HG03039 (cell line): ENCODE results near the gene TPK1.
"Not testable (repeated sequence)": the region's sequence is repeated elsewhere in the genome, so short reads cannot be mapped to it uniquely, and the experiment has no call there.

Experiments used
- ATAC-seq: cut with Tn5 transposase; IDR thresholded peaks from one replicate; pipeline ENCODE4 v1.9.1; 2021; ENCODE audit warnings: mild to moderate bottlenecking, moderate library complexity; ENCODE audit not compliant: unreplicated experiment

TPK1 gene

DNA sequence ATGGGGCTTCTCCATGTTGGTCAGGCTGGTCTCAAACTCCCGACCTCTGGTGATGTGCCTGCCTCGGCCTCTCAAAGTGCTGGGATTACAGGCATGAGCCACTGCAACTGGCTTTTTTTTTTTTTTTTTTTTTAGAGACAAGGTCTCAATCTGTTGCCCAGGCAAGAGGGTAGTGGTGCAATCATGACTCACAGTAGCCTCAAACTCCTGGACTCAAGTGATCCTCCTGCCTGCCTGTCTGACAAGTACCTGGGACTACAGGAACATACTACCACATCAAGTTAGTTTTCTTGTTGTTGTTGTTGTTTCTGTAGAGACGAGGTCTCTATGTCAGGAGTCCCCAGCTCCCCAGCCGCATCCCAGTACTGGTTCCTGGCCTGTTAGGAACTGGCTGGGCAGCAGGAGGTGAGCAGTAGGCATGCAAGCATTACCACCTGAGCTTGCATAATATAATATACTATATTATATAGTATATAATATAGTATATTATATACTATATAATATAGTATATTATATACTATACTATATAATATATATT lies 55.7 kb downstream of the TPK1 start:
- ATAC-seq, result no peak

DNA sequence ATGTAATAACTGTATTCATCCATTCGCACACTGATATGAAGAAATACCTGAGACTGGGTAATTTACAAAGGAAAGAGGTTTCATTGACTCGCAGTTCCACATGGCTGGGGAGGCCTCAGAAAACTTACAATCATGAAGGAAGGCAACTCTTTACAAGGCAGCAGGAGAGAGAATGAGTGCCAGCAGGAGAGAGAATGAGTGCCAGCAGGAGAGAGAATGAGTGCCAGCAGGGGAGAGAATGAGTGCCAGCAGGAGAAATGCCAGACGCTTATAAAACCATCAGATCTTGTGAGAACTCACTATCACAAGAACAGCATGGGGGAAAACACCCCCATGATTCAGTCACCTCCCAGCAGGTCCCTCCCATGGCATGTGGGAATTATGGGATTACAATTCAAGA lies 58.0 kb downstream of the TPK1 start:
- not testable (repeated sequence) for ATAC-seq

DNA sequence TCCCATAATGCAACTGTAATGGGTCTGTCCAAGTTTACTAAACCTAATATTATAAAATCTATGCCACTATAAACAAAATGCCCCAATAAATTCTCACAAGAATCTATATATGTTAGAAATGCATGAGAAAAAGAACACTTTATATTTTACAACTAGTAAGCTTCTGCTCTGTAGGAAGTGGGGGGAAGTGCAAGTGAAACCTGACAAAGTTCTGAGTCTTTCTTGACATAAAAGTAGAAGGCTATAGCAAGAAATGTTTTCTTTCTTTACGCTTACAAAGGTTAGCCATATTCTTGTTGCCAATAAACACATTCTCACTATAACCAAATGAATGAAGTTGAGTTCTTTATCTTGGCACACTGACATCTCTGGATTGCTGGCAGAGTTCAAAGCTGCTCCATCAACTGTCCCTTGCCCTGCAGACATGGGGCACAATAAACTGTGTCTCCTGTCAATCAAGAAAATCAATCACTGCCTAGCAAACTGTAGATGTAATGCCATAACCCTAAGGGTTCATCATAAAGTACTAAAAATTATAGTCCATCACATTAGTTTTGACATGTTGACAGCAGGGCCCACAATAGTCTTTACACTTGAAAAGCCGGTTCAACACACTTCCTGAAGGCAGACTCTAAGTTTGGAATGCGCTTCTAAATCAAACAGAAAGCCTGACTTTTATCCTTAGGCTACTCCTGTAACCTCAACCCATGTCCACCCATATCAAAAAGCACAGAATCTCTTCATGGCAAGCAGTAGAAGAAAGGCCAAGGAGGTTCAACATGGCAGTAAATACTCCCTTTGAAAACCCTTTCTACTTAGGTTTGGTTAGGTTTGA lies 58.6 kb downstream of the TPK1 start:
- ATAC-seq, result no peak

DNA sequence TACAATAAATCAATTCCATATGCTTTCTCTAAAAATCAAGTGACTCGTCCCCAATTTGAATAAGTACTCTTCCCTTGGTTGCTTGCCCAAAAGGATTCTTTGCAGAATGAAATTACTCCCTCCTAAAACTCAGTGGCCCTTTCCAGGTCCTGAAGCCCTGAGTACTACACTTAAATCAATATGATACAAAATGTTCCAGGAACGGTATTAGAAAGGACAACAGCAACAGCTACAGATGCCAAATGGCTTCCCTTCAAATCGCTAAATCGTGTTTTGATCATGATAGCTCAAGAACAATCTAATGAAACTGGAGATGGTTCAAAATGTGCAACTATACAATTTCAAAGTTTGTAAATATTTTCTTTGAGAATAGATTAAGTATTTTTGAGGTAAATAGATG lies 59.4 kb downstream of the TPK1 start:
- ATAC-seq, result no peak

DNA sequence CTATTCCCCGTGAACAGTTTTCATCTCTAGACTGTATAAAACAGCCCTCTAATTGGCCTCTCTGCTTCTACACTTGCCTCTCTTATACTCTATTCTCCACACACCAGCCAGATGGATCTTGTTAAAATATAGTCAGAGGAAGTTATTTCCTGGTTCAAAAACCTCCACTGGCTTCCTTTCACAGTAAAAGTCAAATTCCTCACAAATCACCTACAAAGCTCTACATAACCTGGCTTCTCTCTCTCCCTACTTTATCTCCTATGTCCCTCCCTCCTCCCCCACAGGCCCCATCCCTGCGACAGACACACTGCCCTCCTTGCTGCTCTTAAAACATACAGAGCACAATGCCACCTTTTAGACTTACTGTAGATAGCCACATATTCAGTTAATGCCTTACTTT lies 60.1 kb downstream of the TPK1 start:
- no peak for ATAC-seq

DNA sequence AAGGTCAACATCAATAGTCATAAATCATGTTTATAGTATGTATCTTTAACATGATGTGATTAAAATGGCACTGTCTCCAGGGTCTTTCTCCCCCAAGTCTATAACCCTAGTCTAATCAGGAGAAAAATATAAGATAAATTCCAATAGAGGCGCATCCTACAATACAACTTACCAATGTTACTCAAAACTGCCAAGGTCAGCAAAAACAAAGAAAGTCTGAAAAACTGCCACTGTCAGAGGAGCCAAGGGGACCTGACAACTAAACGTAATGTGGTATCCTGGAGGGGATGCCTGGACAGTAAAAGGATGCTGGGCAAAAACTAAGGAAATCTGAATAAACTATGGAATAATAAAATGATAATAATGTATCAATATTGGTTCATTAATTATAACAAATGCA lies 63.9 kb downstream of the TPK1 start:
- no peak for ATAC-seq

DNA sequence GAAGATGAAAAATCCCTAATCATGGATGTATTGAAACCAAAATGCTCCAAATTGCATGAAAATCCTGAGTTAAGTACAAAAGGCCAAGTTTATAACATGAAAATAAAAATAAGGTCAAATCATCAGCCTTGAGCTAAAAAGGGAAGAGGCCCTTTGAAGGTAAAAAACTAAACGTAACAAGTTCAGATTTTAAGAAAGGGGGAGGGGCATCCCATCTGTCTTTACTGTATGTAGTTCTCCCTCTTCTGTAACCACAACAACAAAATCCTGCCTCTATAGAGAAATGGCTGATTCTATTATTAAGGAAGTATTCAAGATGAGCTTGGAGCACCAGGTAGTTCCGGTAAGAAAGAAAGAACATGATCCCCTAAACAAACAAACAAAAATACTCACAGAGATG lies 64.7 kb downstream of the TPK1 start:
- ATAC-seq, result no peak

DNA sequence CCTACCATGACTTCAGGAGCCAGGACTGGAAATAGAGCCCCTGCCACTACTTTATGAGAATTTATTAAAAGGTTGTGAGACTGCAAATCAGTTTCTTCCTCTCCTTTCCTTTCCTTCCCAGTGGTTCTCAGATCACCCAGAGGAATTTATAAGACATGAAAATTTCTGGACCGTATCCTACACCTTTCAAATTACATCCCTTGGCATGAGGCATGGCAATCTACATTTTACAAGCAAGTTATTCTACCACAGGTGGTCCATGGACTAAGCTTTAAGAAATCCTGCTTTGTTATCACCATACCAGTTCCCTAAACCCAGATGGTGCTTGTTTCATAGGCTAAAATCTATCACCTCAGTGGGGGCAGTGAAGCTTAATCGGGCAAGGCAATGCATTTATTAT lies 66.5 kb downstream of the TPK1 start:
- ATAC-seq, result no peak

DNA sequence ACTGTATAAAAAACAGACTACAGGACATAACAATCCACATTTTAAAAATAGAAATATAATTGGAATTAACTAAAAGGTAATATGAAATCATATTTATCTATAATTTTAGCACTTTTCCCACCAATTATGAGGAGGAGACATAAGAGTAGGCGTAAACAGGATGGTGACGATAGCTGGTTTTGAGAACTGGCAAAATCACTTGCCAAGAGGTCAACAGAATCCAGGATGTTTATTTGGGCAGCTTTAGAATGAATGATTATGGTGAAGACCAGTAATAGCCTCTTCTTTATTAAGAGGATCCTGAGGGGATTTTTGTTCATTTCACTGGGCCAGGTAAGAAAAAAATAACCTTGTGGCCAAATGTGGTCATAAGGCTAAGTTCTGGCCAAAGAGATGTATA lies 67.2 kb downstream of the TPK1 start:
- ATAC-seq, result no peak

DNA sequence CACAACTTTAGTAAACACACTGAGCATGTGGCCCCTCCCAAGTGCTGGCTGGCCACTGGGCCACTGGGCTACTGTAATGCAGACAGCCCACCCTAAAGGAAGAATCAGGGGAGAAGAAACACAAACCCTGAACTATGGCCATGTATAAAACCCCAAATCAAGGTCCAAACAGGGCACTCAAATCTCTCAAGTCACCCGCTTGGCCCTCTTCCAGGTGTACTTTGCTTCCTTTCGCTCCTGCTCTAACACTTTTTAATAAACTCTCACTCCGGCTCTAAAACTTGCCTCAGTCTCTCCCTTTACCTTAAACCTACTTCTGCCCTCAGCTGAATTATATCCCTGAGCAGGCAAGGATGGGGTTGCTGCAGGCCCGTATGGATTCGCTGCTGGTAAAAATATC lies 72.6 kb downstream of the TPK1 start:
- no peak for ATAC-seq

DNA sequence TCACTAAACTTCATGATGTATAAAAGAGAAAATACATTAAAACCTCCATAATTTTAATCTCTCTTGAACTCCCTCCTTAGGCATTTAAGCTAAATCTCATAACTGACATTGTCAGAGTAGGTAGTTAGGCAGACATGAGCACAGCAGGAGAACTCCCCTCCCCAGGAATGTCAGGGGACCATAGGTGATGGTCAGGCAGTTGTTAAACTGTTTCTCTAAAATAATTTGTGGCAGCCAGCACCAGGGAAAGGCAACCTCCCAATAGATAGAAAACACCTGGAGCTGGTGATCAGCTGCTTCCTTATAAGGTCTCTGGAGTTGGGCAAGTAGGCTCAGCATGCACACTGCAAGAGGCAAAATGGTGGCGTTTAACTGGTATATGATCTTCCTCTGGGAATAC lies 73.0 kb downstream of the TPK1 start:
- no peak for ATAC-seq

DNA sequence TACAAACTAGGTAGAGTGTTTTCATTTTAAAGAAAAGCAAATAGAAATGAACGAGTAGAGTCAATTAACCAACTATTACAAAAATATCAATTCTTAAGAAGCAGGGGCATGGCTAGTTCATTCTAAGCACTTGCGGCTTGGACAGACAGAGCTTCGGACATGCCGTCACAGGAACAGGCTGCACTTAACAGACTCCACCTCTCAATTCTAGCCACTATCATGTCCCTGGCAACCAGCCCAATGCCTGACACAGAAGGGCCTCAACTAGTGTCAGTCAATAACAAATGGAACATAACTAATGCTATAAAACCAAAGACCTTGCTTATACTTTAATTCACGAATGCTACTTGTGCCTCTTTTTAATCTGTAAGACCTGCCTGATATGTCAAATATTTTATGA lies 74.4 kb downstream of the TPK1 start:
- ATAC-seq, result no peak

DNA sequence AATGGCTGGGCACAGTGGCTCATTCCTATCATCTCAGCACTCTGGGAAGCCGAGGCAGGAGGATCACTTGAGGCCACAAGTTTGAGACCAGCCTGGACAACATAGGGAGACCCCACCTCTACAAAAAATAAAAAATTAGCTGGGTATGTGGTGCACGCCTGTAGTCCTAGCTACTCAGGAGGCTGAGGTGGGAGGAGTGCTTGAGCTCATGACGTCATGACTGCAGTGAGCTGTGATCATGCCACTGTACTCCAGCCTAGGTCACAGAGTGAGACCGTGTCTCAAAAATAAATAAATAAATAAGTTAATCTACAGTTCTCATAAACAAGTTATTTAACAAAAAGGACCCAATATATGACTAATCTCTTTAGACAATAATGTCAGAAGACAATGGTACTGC lies 76.2 kb downstream of the TPK1 start:
- ATAC-seq, result no peak

DNA sequence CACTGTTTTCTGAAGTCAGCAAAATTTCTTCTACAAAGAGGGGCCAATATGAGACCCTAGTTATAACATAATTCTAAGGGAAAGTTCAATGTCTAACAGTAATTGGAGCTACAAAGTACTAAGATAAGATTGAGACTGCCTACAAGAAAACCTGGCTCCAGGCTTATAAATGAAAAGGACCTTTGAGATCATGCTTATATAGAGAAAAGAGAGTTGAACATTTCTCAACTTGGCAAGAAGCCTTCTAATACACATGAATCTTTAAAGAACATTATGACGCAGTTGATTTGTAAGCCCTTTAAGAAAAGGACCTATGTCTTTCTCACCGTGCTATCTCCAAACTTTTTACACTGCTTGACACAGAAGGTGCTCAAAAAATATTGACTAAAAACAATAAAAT lies 87.9 kb downstream of the TPK1 start:
- ATAC-seq, result no peak

DNA sequence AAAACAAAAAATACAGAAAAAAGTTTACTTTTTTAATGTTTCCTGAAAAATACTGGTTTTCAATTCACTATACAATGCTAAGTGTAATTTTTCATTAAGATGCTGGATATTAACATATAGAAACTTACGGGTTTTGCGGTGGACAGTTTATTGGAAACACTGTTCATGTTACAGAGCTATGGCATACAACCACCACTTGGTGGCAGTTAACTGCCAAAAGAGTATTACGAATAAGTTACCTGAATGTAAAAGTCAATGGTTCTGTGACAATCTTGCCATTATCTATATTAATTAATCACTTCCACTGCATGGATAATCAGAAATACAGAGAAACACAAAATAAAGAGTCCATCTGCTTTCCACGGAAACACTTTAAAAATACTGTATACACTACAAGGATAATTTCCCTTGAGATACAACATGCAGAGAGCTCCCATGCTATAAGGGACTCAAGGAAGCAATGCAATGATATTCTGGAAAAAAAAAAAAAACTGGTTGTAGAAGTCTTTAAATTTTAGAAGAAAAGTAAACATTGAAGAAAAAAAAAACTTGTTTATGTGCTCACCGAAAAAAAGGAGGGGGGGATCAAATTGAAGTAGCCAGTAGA lies 97.0 kb downstream of the TPK1 start:
- ATAC-seq, result peak; percentile 89

DNA sequence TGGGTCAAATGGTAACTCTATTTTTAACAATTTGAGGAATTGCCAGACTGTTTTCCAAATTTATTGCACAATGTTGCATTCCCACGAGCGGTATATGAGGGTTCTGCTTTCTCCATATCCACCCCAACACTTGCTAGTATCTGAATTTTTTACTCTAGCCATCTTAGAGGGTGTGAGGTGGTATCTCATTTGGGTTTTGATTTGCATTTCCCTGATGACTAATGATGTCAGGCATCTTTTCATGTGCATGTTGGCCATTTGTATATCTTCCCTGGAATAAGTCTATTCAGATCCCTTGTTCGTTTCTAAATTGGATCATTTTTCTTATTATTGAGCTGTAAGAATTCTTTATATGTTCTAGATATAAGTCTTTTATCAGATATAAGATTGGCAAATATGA lies 97.7 kb downstream of the TPK1 start:
- no peak for ATAC-seq

DNA sequence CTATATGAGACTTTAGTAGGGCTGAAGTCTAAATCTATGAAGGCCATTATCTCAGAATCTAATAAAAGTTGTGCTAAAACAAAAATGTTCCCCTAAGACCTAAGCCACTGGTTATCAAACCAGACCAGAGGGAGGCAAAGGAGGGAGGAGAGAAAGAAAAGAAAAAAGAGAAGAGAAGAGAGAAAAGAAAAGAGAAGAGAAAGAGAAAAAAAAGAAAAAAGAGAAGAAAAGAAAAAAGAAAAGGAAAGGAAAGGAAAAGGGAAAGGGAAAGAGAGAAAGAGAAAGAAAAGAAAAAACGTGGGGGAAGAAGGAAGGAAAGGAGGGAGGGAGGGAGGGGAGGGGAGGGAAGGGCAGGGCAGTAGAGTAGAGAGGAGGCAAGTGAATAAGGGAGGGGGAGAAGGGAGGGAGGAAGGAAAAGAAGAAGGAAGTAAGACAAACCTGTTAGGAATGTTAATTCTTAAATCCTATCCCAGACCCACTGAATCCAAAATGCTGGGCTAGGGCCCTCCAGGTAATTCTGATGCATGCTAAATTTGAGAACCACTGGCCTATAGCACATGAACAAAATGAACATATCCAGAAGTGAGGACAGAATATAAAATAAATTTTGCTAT lies 98.9 kb downstream of the TPK1 start:
- ATAC-seq, result no peak

DNA sequence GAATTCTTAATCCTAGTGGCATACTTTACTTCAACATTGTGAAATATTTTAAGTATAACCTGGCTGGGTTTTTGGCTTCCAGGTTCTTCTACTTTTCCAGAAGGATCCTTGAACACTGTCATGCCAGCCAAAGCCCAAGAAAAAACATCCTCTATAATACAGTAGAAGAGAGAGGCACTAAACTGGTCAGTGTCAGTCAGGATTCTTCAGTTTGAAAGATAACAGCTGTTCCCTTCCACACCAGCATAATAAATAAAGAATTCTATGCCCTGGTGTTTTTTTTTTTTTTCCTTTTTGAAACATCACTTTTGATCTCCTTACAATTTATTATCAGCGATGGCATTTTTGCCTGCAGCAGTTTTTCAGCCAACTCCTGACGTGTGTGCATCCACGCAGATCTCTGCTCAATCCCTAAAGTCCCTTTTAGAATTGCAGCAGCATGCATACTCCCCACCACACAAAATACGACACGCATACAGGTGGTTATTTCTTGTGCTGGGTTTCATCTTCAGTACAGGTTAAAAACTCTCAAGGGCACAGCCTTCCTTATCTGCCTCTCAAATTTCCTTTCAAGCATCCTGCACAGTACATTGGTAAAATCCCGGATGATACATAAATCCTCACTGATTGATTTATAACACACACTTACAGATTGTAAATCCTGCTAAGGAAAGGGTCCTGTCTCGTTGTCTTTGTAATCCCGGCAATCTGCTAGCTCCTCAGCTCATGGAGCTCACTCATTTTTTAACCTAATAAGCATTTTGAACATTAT lies 100.2 kb downstream of the TPK1 start:
- no peak for ATAC-seq

DNA sequence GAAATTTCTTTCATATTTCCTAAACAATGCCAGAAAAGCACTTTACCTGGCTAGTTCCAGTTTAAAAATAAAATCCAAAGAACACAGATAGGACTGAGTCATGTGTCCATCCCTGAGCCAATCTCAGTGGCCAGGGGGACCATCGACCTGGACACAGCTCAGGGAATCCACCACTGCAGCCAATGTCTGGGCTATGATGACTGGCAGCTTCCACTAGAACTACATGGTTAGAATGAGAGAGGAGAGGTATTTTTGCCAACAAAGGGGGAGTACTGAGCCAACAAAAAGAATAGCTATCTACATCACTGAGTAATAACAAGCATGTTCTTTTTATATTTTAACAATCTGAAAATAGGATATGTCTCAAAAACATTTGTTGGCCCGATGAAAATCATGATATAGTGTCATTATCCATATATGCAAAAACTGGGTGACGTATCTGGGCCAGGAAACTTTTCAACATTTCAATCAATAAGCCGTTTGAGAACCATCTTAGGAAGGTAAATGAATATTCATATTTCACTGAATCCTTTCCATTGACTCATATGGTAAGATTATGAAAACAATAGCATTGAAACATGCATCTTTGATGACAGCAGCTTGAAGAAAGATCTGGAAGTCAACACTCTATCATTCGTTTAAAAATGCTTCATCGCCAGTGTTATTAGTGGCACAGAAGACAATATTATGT lies 104.0 kb downstream of the TPK1 start:
- ATAC-seq, result no peak

DNA sequence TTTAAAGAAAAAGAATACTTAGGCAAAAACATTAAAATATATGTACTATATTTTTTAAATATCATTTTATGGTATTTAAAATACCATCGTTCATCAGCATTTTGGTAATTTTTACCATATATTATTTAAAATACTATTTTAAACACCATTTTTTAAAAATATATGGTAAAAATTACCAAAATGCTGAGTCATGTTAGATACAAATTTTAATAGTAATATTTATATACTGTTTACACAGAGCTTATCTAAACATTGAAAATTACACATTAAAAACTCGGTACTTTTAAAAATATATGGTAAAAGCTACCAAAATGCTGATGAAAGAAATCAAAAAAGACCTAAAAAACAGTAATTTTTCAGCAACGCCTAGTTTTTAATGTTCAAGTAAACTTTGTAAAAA lies 105.6 kb downstream of the TPK1 start:
- no peak for ATAC-seq

DNA sequence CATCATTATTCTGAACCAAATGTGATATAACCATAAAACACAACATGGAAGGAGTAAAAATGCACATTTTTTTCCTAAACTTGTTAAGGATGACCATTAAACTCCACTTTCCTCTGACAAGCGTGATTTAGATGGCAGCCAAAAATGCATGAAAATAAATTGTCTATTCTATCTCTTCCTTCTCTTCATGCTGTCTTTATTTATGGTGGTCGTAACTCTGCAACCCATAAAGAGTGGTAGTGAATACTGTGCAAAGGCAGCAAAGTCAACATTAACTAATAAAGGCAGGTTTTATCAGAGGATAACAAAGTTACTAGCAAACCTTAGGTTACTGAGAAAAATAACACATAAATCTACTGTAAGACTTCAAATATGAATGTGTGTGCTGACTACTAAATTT lies 106.6 kb downstream of the TPK1 start:
- no peak for ATAC-seq
